WTC11 (cell line): ENCODE data around the gene TCOF1.

Experiments
- ARID4B ChIP-seq: sonication (generic); formaldehyde crosslinking; IDR thresholded peaks from 2 replicates; pipeline ENCODE4 v1.8.0; 2023; ENCODE audit warnings: missing genetic modification reagents, mild to moderate bottlenecking, borderline replicate concordance
- ATF1 ChIP-seq: sonication (generic); formaldehyde crosslinking; IDR thresholded peaks from 2 replicates; pipeline ENCODE4 v1.8.1; 2023; ENCODE audit warnings: mild to moderate bottlenecking, moderate library complexity, missing genetic modification reagents
- ATF3 ChIP-seq: sonication (generic); formaldehyde crosslinking; conservative IDR thresholded peaks from 2 replicates; pipeline ENCODE4 v1.8.1; 2022; ENCODE audit warnings: mild to moderate bottlenecking, missing genetic modification reagents
- CREB1 ChIP-seq: sonication (generic); formaldehyde crosslinking; IDR thresholded peaks from 2 replicates; pipeline ENCODE4 v1.8.0; 2023; ENCODE audit warnings: mild to moderate bottlenecking, missing genetic modification reagents
- JAZF1 ChIP-seq: fragments of 250-450 bp; sonication (Bioruptor Pico); IDR thresholded peaks from 2 replicates; pipeline ENCODE4 v1.9.0; 2021; ENCODE audit warnings: moderate library complexity, mild to moderate bottlenecking, inconsistent platforms
- NFYB ChIP-seq: sonication (generic); formaldehyde crosslinking; conservative IDR thresholded peaks from 2 replicates; pipeline ENCODE4 v1.8.0; 2022; ENCODE audit warnings: low read depth, missing genetic modification reagents
- NR1H2 ChIP-seq: sonication (generic); formaldehyde crosslinking; IDR thresholded peaks from 2 replicates; pipeline ENCODE4 v1.9.0; 2021; ENCODE audit warnings: mild to moderate bottlenecking, moderate library complexity, missing genetic modification reagents
- NR2C2 ChIP-seq: sonication (generic); formaldehyde crosslinking; IDR thresholded peaks from 2 replicates; pipeline ENCODE4 v1.8.0; 2022; ENCODE audit warnings: mild to moderate bottlenecking, missing genetic modification reagents
- TF ChIP-seq, protein P1 (sequence below): fragments of 200-600 bp; IDR thresholded peaks from 2 replicates; pipeline ENCODE4 v1.8.0; 2022; ENCODE audit warnings: antibody characterized with exemption
- TF ChIP-seq, protein P2 (sequence below): fragments of 250-450 bp; sonication (Bioruptor Pico); IDR thresholded peaks from 2 replicates; pipeline ENCODE4 v2.1.2; 2022; ENCODE audit warnings: mild to moderate bottlenecking, moderate library complexity
- TF ChIP-seq, protein P3 (sequence below): sonication (generic); formaldehyde crosslinking; IDR thresholded peaks from 2 replicates; pipeline ENCODE4 v1.8.1; 2022; ENCODE audit warnings: low read depth, missing genetic modification reagents, borderline replicate concordance

DNA sequence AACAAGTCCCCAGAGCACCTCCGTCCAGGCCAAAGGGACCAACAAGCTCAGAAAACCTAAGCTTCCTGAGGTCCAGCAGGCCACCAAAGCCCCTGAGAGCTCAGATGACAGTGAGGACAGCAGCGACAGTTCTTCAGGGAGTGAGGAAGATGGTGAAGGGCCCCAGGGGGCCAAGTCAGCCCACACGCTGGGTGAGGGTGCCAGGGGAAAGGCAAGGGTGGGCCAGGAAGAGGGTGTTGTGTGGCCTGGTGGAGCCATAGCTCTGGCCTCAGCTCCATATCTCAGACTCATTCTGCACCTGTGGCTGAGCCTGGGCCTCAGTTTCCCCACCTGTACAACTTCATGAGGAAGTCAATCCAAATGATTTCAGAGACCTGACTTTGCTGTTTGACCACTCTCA is 34.5 kb downstream of the TCOF1 start:
- TF ChIP-seq, protein P1, sequence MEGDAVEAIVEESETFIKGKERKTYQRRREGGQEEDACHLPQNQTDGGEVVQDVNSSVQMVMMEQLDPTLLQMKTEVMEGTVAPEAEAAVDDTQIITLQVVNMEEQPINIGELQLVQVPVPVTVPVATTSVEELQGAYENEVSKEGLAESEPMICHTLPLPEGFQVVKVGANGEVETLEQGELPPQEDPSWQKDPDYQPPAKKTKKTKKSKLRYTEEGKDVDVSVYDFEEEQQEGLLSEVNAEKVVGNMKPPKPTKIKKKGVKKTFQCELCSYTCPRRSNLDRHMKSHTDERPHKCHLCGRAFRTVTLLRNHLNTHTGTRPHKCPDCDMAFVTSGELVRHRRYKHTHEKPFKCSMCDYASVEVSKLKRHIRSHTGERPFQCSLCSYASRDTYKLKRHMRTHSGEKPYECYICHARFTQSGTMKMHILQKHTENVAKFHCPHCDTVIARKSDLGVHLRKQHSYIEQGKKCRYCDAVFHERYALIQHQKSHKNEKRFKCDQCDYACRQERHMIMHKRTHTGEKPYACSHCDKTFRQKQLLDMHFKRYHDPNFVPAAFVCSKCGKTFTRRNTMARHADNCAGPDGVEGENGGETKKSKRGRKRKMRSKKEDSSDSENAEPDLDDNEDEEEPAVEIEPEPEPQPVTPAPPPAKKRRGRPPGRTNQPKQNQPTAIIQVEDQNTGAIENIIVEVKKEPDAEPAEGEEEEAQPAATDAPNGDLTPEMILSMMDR, result no peak
- TF ChIP-seq CREB1 (no peak), NR2C2 (CRISPR knock-in tag) (no peak), ATF3 (CRISPR knock-in tag) (no peak), ARID4B (CRISPR knock-in tag) (no peak), NR1H2 (CRISPR knock-in tag) (no peak), ATF1 (no peak), JAZF1 (CRISPR knock-in tag) (no peak), NFYB (CRISPR knock-in tag) (no peak)
- TF ChIP-seq, protein P2, sequence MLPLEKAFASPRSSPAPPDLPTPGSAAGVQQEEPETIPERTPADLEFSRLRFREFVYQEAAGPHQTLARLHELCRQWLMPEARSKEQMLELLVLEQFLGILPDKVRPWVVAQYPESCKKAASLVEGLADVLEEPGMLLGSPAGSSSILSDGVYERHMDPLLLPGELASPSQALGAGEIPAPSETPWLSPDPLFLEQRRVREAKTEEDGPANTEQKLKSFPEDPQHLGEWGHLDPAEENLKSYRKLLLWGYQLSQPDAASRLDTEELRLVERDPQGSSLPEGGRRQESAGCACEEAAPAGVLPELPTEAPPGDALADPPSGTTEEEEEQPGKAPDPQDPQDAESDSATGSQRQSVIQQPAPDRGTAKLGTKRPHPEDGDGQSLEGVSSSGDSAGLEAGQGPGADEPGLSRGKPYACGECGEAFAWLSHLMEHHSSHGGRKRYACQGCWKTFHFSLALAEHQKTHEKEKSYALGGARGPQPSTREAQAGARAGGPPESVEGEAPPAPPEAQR (CRISPR knock-in tag), result no peak
- TF ChIP-seq, protein P3, sequence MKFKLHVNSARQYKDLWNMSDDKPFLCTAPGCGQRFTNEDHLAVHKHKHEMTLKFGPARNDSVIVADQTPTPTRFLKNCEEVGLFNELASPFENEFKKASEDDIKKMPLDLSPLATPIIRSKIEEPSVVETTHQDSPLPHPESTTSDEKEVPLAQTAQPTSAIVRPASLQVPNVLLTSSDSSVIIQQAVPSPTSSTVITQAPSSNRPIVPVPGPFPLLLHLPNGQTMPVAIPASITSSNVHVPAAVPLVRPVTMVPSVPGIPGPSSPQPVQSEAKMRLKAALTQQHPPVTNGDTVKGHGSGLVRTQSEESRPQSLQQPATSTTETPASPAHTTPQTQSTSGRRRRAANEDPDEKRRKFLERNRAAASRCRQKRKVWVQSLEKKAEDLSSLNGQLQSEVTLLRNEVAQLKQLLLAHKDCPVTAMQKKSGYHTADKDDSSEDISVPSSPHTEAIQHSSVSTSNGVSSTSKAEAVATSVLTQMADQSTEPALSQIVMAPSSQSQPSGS (CRISPR knock-in tag), result no peak
